ACC112 (cell line): Measurements from ENCODE around the gene C5orf46.

Source experiments
- H2AFZ ChIP-seq: fragments of 200-600 bp; sonication (generic); one replicate; pipeline ENCODE4 v1.6.0; 2017; ENCODE audit warnings: antibody characterized with exemption, low read length; ENCODE audit not compliant: unreplicated experiment
- H3K27ac ChIP-seq: fragments of 200-600 bp; sonication (generic); 2 replicates; pipeline ENCODE4 v1.5.1; 2014; ENCODE audit warnings: low read depth, mild to moderate bottlenecking, antibody characterized with exemption, low read length, moderate library complexity
- H3K27me3 ChIP-seq: fragments of 200-600 bp; sonication (generic); 2 replicates; pipeline ENCODE4 v1.6.1; 2014; ENCODE audit warnings: mild to moderate bottlenecking, antibody characterized with exemption, low read length, moderate library complexity, mixed read lengths; ENCODE audit not compliant: insufficient read depth
- H3K36me3 ChIP-seq: fragments of 200-600 bp; sonication (generic); 2 replicates; pipeline ENCODE4 v1.6.1; 2016; ENCODE audit warnings: mild to moderate bottlenecking, antibody characterized with exemption, low read length, moderate library complexity, mixed read lengths; ENCODE audit not compliant: insufficient read depth
- H3K4me1 ChIP-seq: fragments of 200-600 bp; sonication (generic); one replicate; pipeline ENCODE4 v1.6.1; 2016; ENCODE audit warnings: low read length, mixed read lengths; ENCODE audit not compliant: insufficient read depth, unreplicated experiment, control insufficient read depth
- H3K4me3 ChIP-seq: fragments of 200-600 bp; sonication (generic); 2 replicates; pipeline ENCODE4 v1.5.1; 2014; ENCODE audit warnings: mild to moderate bottlenecking, low read depth, low read length
- H3K79me2 ChIP-seq: fragments of 200-600 bp; sonication (generic); one replicate; pipeline ENCODE4 v1.6.0; 2016; ENCODE audit warnings: low read length; ENCODE audit not compliant: control insufficient read depth, unreplicated experiment, insufficient read depth

C5orf46 gene

GRCh38 chr5:147857302-147858129 is 48.8 kb downstream of the C5orf46 start:
- Histone ChIP-seq H2AFZ (no peak overlapping the region), H3K27ac (no peak overlapping the region), H3K79me2 (no peaks in the 10 kb centered on the region), H3K4me1 (no peaks in the 10 kb centered on the region), H3K4me3 (no peak overlapping the region), H3K27me3 (peaks cover 3% of the 10 kb centered on the region), H3K36me3 (no peaks in the 10 kb centered on the region)

GRCh38 chr5:147856801-147857200 is 49.5 kb downstream of the C5orf46 start:
- H3K27ac ChIP-seq: no peak overlapping the region
- H3K4me3 ChIP-seq: no peak overlapping the region
- H2AFZ ChIP-seq: no peak overlapping the region
- H3K79me2 ChIP-seq: no peaks in the 10 kb centered on the region
- peaks cover 10% of the 10 kb centered on the region for H3K27me3 ChIP-seq
- no peaks in the 10 kb centered on the region for H3K4me1 ChIP-seq
- H3K36me3 ChIP-seq: no peaks in the 10 kb centered on the region

GRCh38 chr5:147855774-147856069 is 50.6 kb downstream of the C5orf46 start:
- no peak overlapping the region for H2AFZ ChIP-seq
- H3K36me3 ChIP-seq: no peaks in the 10 kb centered on the region
- peaks cover 21% of the 10 kb centered on the region for H3K27me3 ChIP-seq
- no peak overlapping the region for H3K4me3 ChIP-seq
- H3K27ac ChIP-seq: no peak overlapping the region
- no peaks in the 10 kb centered on the region for H3K4me1 ChIP-seq
- no peaks in the 10 kb centered on the region for H3K79me2 ChIP-seq

GRCh38 chr5:147854894-147855773 is 51.2 kb downstream of the C5orf46 start:
- Histone ChIP-seq H3K27ac (no peak overlapping the region), H3K36me3 (no peaks in the 10 kb centered on the region), H2AFZ (no peak overlapping the region), H3K79me2 (no peaks in the 10 kb centered on the region), H3K4me1 (no peaks in the 10 kb centered on the region), H3K4me3 (no peak overlapping the region), H3K27me3 (peaks cover 21% of the 10 kb centered on the region)

GRCh38 chr5:147854331-147854730 is 52.0 kb downstream of the C5orf46 start:
- Histone ChIP-seq H3K27me3 (peaks cover 21% of the 10 kb centered on the region), H3K4me1 (no peaks in the 10 kb centered on the region), H3K36me3 (no peaks in the 10 kb centered on the region), H2AFZ (no peak overlapping the region), H3K4me3 (no peak overlapping the region), H3K27ac (no peak overlapping the region), H3K79me2 (no peaks in the 10 kb centered on the region)

GRCh38 chr5:147853372-147853987 is 52.9 kb downstream of the C5orf46 start:
- Histone ChIP-seq H2AFZ (no peak overlapping the region), H3K4me3 (no peak overlapping the region), H3K4me1 (no peaks in the 10 kb centered on the region), H3K36me3 (no peaks in the 10 kb centered on the region), H3K27ac (no peak overlapping the region), H3K27me3 (peaks cover 27% of the 10 kb centered on the region), H3K79me2 (no peaks in the 10 kb centered on the region)

GRCh38 chr5:147852365-147852764 is 54.0 kb downstream of the C5orf46 start:
- Histone ChIP-seq H3K79me2 (no peaks in the 10 kb centered on the region), H2AFZ (no peak overlapping the region), H3K4me3 (no peak overlapping the region), H3K4me1 (no peaks in the 10 kb centered on the region), H3K27me3 (peaks cover 33% of the 10 kb centered on the region), H3K36me3 (no peaks in the 10 kb centered on the region), H3K27ac (no peak overlapping the region)

- Histone ChIP-seq H3K4me3 (no peak overlapping the region), H3K79me2 (no peaks in the 10 kb centered on the region), H2AFZ (no peak overlapping the region), H3K36me3 (no peaks in the 10 kb centered on the region), H3K4me1 (no peaks in the 10 kb centered on the region), H3K27me3 (peaks cover 34% of the 10 kb centered on the region), H3K27ac (no peak overlapping the region)
These were observed 54.8 kb downstream of the C5orf46 start for GRCh38 chr5:147851578-147851977.

GRCh38 chr5:147849226-147849625 is 57.1 kb downstream of the C5orf46 start:
- Histone ChIP-seq H3K36me3 (no peaks in the 10 kb centered on the region), H3K79me2 (no peaks in the 10 kb centered on the region), H3K27ac (no peak overlapping the region), H3K4me3 (no peak overlapping the region), H3K4me1 (no peaks in the 10 kb centered on the region), H2AFZ (no peak overlapping the region), H3K27me3 (peaks cover 37% of the 10 kb centered on the region)

- H2AFZ ChIP-seq: no peak overlapping the region
- peaks cover 48% of the 10 kb centered on the region for H3K27me3 ChIP-seq
- H3K4me1 ChIP-seq: no peaks in the 10 kb centered on the region
- H3K36me3 ChIP-seq: no peaks in the 10 kb centered on the region
- H3K4me3 ChIP-seq: no peak overlapping the region
- no peaks in the 10 kb centered on the region for H3K79me2 ChIP-seq
- H3K27ac ChIP-seq: no peak overlapping the region
These were observed 60.7 kb downstream of the C5orf46 start for GRCh38 chr5:147845618-147846017.
